Measurements from ENCODE around the gene MT3.

MT3 gene

DNA sequence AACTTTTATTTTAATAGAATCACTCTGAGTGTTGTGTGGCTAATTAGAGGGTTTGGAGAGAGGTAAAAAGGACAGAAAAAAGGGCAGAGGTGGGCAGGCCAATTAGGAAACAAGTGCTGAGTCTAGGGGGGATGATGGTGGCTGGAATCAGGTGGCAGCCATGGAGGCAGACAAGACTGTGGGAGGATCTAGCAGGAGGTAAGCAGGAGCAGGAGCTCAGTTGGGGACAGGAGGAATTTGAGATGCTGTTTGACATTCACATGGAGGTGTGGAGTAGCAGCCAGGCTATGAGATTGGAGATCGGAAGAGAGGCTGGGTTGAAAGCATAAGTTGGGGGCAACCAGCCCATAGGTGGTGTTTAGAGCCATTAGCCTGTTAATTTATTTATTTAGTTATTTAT lies 28.2 kb upstream of the MT3 start:
- DNase-seq (ENCODE audit: low read depth): no peak
- TF ChIP-seq CTCF (IDR thresholded peaks at IDR 0.05; ENCODE audit: low read length, missing control alignments): no peak

GRCh38 chr16:56564793-56565477 lies 24.4 kb upstream of the MT3 start, which contains the start of gene MT4:
Gene MT4, plus strand, starts transcription at chr16:56565073. Its CDS starts 56 bp downstream, at chr16:56565129.
- no peak for TF ChIP-seq CTCF (IDR thresholded peaks at IDR 0.05; ENCODE audit: low read length, missing control alignments)
- H3K4me3 ChIP-seq (replicated peaks; ENCODE audit: low read depth, low read length): no peak within 1 kb of the TSS
- no peak for DNase-seq (ENCODE audit: low read depth)

More for the DNA sequence above, 28.2 kb upstream of the MT3 start:
- no peak overlapping the region for H3K4me3 ChIP-seq (replicated peaks; ENCODE audit: low read depth, low read length)

GRCh38 chr16:56569971-56570370 lies 19.4 kb upstream of the MT3 start:
- DNase-seq (ENCODE audit: low read depth): no peak
- TF ChIP-seq CTCF (IDR thresholded peaks at IDR 0.05; ENCODE audit: low read length, missing control alignments): no peak
- no peak overlapping the region for H3K4me3 ChIP-seq (replicated peaks; ENCODE audit: low read depth, low read length)

DNA sequence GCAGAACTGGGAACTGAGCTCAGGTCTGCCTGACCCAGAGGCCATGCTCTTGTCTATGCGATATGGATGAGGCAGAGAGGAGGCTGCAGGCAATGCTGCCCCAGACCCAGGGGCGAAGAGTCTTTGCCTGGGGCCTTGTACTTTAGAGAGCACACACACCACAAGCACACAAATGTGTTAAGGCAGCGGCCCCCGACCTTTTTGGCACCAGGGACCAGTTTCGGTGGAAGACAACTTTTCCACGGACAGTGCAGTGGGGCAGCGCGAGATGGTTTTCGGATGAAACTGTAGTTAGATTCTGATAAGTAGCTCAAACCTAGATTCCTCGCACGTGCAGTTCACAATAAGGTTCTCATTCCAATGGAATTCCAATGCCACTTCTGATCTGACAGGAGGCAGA lies 17.8 kb upstream of the MT3 start:
- no peak for TF ChIP-seq CTCF (IDR thresholded peaks at IDR 0.05; ENCODE audit: low read length, missing control alignments)
- DNase-seq (ENCODE audit: low read depth): no peak
- H3K4me3 ChIP-seq (replicated peaks; ENCODE audit: low read depth, low read length): no peak overlapping the region

GRCh38 chr16:56574625-56575024 lies 14.7 kb upstream of the MT3 start:
- no peak overlapping the region for H3K4me3 ChIP-seq (replicated peaks; ENCODE audit: low read depth, low read length)
- TF ChIP-seq CTCF (IDR thresholded peaks at IDR 0.05; ENCODE audit: low read length, missing control alignments): no peak
- no peak for DNase-seq (ENCODE audit: low read depth)

GRCh38 chr16:56576585-56577299 lies 12.6 kb upstream of the MT3 start:
- peak; percentile 72 for DNase-seq (ENCODE audit: low read depth)

More at GRCh38 chr16:56576585-56577299, 12.6 kb upstream of the MT3 start:
- peak; percentile 82 for TF ChIP-seq CTCF (IDR thresholded peaks at IDR 0.05; ENCODE audit: low read length, missing control alignments)
- no peak overlapping the region for H3K4me3 ChIP-seq (replicated peaks; ENCODE audit: low read depth, low read length)

Data from fibroblast of pulmonary artery (primary cell).